ENCODE results near the gene PURA. TPM values are rescaled to one million over a fixed set of nuclear protein-coding genes. Genes with fewer than 3 reads are reported as not detected.

Gene PURA
- total RNA-seq, 1 experiment from 2014 or later = 3.6 TPM

- H3K23ac ChIP-seq (ENCODE audit: insufficient read length, low read depth, low read length) = no peak overlapping the region
- no peaks in the 10 kb centered on the region for H3K9me3 Mint-ChIP-seq
- H3K4me3 Mint-ChIP-seq = no peak overlapping the region
- H3K27ac Mint-ChIP-seq = no peak overlapping the region
- H4K20me1 ChIP-seq (ENCODE audit: control insufficient read depth, insufficient read depth, insufficient read length) = no peaks in the 10 kb centered on the region
- H4K5ac ChIP-seq (ENCODE audit: insufficient read length, low read depth, low read length) = no peak overlapping the region
- no peaks in the 10 kb centered on the region for H3K79me1 ChIP-seq (ENCODE audit: insufficient read depth, low read depth, low read length, poor library complexity, severe bottlenecking)
- no peak overlapping the region for H3K56ac ChIP-seq (ENCODE audit: insufficient read length, low read depth, low read length)
- no peak overlapping the region for H2AFZ ChIP-seq (ENCODE audit: low read length)
- no peaks in the 10 kb centered on the region for H3K36me3 Mint-ChIP-seq (ENCODE audit: insufficient read depth in 1 of 3, low read depth in 3 of 3)
- no peak overlapping the region for H4K91ac ChIP-seq (ENCODE audit: insufficient read length, low read depth, low read length)
- no peak for DNase-seq
- H3K27me3 Mint-ChIP-seq (ENCODE audit: low read depth) = peaks cover 9% of the 10 kb centered on the region
- no peak overlapping the region for H2BK12ac ChIP-seq (ENCODE audit: insufficient read length, low read depth, low read length)
- H3K18ac ChIP-seq (ENCODE audit: insufficient read length, low read depth, low read length) = no peak overlapping the region
- no peak overlapping the region for H3K4me2 ChIP-seq (ENCODE audit: insufficient read depth, insufficient read length, low read length)
- TF ChIP-seq, protein P1, sequence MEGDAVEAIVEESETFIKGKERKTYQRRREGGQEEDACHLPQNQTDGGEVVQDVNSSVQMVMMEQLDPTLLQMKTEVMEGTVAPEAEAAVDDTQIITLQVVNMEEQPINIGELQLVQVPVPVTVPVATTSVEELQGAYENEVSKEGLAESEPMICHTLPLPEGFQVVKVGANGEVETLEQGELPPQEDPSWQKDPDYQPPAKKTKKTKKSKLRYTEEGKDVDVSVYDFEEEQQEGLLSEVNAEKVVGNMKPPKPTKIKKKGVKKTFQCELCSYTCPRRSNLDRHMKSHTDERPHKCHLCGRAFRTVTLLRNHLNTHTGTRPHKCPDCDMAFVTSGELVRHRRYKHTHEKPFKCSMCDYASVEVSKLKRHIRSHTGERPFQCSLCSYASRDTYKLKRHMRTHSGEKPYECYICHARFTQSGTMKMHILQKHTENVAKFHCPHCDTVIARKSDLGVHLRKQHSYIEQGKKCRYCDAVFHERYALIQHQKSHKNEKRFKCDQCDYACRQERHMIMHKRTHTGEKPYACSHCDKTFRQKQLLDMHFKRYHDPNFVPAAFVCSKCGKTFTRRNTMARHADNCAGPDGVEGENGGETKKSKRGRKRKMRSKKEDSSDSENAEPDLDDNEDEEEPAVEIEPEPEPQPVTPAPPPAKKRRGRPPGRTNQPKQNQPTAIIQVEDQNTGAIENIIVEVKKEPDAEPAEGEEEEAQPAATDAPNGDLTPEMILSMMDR (conservative IDR thresholded peaks at IDR 0.05) = no peak
- H2BK15ac ChIP-seq (ENCODE audit: low read depth, low read length) = no peak overlapping the region
- no peak overlapping the region for H2AK5ac ChIP-seq (ENCODE audit: insufficient read length, low read length)
- peaks cover 14 to 20% of the 10 kb centered on the region in 2 experiments for H3K4me1 Mint-ChIP-seq
- H3K9ac ChIP-seq (ENCODE audit: extremely low read depth, insufficient read length, low read length) = no peak overlapping the region
- H2BK5ac ChIP-seq (ENCODE audit: insufficient read length, low read length) = no peak overlapping the region
- H2BK20ac ChIP-seq (ENCODE audit: low read depth, low read length, poor library complexity, severe bottlenecking) = no peak overlapping the region
- H3K27me3 ChIP-seq (ENCODE audit: insufficient read depth, low read length) = no peaks in the 10 kb centered on the region
- no peak overlapping the region for H3T11ph ChIP-seq (ENCODE audit: low read length)
- peaks cover 3% of the 10 kb centered on the region; the same call in 1 of the 2 replicates for H3K4me1 ChIP-seq (ENCODE audit: insufficient read depth, low read length)
- no peaks in the 10 kb centered on the region for H3K9me3 ChIP-seq (ENCODE audit: control insufficient read depth, low read depth, low read length)
- H3K14ac ChIP-seq (ENCODE audit: insufficient read depth, low read length) = no peak overlapping the region
- H3K23me2 ChIP-seq (ENCODE audit: insufficient read length, low read depth, low read length, poor library complexity, severe bottlenecking) = no peaks in the 10 kb centered on the region
- H4K8ac ChIP-seq (replicated peaks; ENCODE audit: insufficient read length, low read depth, low read length) = no peak overlapping the region
- H2BK120ac ChIP-seq (ENCODE audit: low read depth, low read length, poor library complexity, severe bottlenecking) = no peak overlapping the region
- H3K4ac ChIP-seq (ENCODE audit: low read depth, low read length) = no peak overlapping the region
- no peaks in the 10 kb centered on the region for H3K79me2 ChIP-seq (ENCODE audit: insufficient read depth, low read length)
- no peak overlapping the region for H3K27ac ChIP-seq (ENCODE audit: insufficient read length, low read depth, low read length)
These were observed 21.2 kb downstream of the PURA start for GRCh38 chr5:140135127-140135526.
